GM12874 (cell line): Measurements from ENCODE around the gene ATOSB.

Experiments used
- CTCF ChIP-seq: IDR thresholded peaks from 2 replicates; pipeline ENCODE4 v1.5.1; 2011; ENCODE audit warnings: low read depth, mild to moderate bottlenecking, control low read depth, low read length, moderate library complexity; ENCODE audit not compliant: insufficient read depth

Gene ATOSB

GRCh38 chr9:35089434-35089833 lies 26.2 kb downstream of the ATOSB start:
- TF ChIP-seq CTCF = no peak

- TF ChIP-seq CTCF = no peak
These were observed 30.6 kb downstream of the ATOSB start for GRCh38 chr9:35085078-35085477.

GRCh38 chr9:35079426-35080341 lies 36.0 kb downstream of the ATOSB start, which contains the start of gene FANCG:
FANCG (minus strand) TSS chr9:35079942; CDS start chr9:35079524, 418 bp downstream.
- no peak for TF ChIP-seq CTCF

GRCh38 chr9:35079041-35079425 lies 36.6 kb downstream of the ATOSB start:
- TF ChIP-seq CTCF = no peak

GRCh38 chr9:35078066-35078465 lies 37.6 kb downstream of the ATOSB start:
- TF ChIP-seq CTCF = no peak

GRCh38 chr9:35076848-35077247 lies 38.8 kb downstream of the ATOSB start:
- TF ChIP-seq CTCF = no peak

- TF ChIP-seq CTCF = no peak
These were observed 40.3 kb downstream of the ATOSB start for GRCh38 chr9:35075358-35075757.
